VCaP (cell line): Measurements from ENCODE around the gene WNK2.

Experiments
- H3K27ac ChIP-seq: fragments of 450-650 bp; 2 replicates; pipeline ENCODE4 v1.5.1; 2017
- TF ChIP-seq, protein P1 (sequence below): fragments of 450-650 bp; conservative IDR thresholded peaks from 2 replicates; pipeline ENCODE4 v1.5.1; 2017; ENCODE audit warnings: mild to moderate bottlenecking, moderate library complexity

The WNK2 gene

DNA sequence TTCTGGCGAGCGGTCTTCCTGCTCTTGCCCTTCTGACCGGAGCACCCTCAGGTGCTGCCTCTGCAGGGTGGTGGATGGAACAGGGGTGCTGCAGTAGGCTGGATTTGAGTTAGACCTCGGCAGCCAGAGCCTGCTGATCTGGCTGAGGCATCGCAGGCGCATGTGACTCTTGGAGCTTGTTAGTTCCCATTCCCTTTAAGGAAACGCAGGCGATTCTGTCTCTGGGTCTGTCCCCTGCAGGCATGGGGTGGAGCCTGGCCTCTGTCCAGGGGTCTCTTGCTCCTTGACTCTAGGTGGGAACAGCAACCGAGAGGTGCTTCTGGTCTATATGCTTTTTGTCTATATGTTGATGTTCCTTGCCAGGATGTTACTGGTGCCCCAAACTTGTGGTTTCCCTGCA is 3.1 kb downstream of the WNK2 start:
- TF ChIP-seq, protein P1, sequence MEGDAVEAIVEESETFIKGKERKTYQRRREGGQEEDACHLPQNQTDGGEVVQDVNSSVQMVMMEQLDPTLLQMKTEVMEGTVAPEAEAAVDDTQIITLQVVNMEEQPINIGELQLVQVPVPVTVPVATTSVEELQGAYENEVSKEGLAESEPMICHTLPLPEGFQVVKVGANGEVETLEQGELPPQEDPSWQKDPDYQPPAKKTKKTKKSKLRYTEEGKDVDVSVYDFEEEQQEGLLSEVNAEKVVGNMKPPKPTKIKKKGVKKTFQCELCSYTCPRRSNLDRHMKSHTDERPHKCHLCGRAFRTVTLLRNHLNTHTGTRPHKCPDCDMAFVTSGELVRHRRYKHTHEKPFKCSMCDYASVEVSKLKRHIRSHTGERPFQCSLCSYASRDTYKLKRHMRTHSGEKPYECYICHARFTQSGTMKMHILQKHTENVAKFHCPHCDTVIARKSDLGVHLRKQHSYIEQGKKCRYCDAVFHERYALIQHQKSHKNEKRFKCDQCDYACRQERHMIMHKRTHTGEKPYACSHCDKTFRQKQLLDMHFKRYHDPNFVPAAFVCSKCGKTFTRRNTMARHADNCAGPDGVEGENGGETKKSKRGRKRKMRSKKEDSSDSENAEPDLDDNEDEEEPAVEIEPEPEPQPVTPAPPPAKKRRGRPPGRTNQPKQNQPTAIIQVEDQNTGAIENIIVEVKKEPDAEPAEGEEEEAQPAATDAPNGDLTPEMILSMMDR = no peak
- H3K27ac ChIP-seq = peak overlapping the region; percentile 90

DNA sequence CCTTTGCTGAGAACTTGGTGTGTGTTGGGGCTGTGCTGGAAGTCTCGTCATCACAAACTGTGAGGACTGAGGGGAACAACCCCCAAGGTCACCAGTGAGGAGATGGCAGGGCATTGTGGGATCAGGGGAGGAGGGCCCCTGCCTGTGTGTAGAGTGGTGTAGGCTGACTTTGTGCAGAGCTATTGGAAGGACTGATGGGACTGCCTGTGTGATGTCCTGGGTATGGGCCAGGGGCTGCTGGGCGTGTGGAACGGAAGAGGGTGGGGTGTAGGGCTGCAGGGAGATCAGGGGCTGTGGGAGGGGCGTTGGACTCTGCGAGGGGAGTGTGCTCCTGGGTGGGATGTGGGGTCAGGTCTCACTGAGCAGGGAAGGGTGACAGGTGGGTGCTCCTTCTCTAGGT is 3.6 kb downstream of the WNK2 start:
- peak overlapping the region; percentile 90 for H3K27ac ChIP-seq
- TF ChIP-seq, protein P1 = no peak

DNA sequence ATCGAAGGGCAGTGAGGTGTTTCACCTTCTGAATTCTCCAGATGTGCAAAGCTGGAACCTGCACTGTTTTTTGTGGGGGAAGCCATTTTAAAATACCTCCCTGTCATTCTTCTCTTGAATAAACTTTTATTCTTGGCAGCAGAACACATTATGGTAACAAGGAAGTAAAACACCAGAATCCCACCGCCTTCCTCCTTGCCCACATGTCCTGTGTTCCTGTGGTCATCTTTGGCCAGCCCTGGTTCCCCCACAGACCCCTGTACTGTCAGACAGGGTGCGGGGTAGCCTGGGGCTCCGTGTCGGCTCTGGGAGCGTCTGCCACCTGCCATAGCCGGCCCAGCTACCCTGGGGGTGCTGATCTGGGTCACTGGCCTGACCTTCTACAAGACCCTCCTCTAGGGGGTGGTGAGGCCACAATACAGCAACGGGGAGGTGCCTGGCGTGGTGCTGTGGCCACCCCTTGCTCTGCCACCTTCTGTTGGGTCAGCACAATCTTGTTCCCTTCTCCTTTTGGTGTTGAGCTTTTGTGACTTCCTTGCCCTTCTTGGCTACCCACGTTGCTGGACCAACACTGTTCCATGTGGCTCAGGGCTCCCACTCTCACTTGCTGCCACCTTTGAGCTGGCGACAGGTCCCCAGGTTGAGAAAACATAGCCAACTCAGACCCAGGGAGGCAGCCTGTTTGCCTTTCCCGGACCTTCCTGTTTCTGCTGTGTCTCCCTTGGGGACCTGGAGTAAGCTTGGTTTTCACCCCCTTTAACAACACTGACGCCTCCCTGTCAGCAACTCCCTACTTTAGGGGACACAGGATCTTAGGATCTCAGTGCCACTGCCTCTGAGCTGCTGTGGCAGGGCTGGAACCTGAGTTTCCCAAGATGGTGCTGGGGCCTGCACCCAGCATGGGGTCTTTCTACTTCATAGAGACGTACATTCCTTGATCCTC is 4.8 kb downstream of the WNK2 start:
- TF ChIP-seq, protein P1 = no peak
- peak overlapping the region; percentile 90; the same call in 1 of the 2 replicates for H3K27ac ChIP-seq

DNA sequence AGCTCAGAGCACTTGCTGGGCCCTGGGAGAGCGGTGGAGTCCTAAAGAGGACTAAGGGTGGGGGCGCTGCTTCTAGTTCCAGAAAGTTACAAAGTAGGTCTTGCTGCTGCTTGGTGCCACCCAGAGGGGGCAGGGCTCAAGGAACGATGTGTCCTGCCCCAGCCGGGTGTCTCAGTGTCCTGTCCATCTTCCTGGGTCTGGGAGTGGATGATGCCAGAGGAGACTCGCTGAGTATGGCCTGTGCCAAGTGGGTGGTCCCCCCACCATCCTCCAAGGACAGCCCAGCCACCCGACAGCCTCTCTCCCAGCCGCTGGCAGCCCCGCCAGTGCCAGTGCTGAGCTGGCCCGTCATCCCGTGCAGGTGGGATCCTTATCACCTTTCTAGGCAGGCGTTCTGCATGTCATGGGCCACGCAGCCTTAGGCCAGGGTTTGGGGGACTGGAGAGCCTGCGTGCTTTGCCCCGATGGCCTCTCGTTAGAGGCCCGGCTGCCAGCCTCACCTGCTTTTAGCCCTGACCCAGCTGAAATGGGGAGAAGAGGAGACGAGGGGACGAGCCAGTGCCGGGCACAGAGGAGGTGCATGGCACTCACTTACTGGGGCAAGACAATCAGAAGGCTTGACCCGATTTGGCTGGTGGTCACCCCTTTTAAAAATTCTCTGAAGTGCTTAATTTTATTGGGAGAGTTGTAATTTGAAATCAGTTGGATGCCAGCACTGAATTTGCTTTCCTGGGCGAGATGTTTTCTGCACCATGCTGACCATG is 5.6 kb downstream of the WNK2 start:
- TF ChIP-seq, protein P1 = no peak
- H3K27ac ChIP-seq = peak overlapping the region; percentile 90; the same call in 1 of the 2 replicates

DNA sequence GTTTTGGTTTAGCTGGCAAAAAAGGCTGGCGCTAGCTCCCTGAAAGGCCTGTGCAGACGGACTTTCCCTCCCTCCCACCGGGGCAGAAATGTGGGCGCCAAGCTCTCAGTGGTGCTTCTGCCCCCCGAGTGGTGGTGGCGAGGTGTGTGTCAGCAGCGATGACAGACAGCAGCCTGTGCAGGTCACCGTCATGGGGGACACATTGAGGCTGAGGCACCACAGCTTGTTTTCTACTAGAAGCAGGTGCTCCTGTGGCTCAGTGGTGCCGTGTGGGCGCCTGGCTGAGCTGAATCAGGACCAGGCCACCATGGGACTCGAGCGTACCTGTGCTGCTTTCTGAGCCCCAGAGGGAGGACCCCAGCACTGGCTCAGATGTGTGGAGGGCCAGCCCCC is 6.2 kb downstream of the WNK2 start:
- TF ChIP-seq, protein P1 = no peak
- H3K27ac ChIP-seq = peak overlapping the region; percentile 90; the same call in 1 of the 2 replicates

DNA sequence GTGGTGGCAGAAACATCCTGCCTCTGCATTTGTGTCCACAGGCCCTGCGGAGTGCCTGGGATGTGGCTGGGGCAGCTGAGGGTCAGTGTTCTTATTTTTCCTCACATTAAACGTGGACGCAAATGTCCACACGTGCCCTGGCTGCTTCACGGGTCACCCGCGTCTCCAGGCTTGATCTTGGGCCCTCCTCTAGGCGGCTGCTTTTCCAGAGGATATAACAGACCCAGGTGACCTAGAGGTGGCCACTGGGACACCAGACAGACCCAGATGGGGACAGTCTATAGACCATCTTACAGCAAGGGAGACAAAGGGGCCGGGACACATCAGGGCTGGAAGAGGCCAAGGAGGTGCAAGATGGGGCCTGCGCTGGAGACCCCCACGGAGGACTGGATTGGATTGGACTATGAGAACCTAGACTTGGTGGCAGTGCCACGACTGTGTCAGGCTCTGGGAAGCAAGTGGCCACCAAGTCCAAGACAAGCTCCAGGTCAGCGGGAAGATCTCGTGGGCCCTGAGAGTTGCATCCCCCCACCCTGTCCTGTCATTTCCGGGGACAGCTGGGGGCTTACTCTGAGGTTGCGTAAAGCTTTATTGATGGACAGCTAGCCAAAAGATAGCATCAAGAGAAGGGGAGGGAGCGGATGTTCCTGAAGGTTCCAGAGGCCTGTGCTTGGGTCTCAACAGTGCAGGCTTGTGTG is 6.9 kb downstream of the WNK2 start:
- TF ChIP-seq, protein P1 = no peak
- H3K27ac ChIP-seq = peak overlapping the region; percentile 90

DNA sequence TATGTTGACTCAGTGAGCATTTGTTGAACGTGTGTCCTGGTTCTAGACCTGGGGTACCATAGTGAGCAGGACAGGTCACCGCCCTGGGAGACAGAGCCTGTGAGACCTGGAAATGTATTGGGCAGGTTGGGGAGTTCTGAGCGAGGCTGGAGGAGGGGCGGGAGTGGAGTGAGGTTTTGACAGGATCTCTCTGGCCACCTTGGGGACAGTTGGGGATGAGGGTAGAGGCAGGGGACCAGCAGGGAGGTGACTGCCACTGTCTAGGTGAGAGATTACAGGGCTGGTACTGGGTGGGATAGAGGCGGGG is 7.4 kb downstream of the WNK2 start:
- peak overlapping the region; percentile 90; the same call in 1 of the 2 replicates for H3K27ac ChIP-seq
- TF ChIP-seq, protein P1 = no peak
